ENCODE measurements around the gene EIF2S1.

DNA sequence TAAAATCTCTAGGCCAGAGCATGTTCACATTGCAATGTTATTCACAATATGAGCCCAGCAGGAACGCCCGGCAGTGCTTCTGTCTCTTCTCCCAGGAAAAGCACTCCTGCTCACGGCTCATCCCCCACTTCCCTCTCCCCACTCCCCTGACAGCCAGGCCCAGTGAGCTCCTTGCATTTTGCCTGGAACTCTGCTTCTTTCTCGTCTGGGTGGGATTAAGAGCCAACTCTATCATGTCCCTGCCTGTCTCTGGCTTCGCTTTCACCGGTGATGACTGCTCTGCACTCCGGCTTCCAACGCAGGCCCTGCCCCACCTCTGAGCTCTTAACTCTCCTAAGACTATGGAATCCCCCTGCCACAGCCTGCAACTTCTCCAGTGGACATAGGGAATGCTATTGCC lies 49.3 kb downstream of the EIF2S1 start:
- TF ChIP-seq, protein P1, sequence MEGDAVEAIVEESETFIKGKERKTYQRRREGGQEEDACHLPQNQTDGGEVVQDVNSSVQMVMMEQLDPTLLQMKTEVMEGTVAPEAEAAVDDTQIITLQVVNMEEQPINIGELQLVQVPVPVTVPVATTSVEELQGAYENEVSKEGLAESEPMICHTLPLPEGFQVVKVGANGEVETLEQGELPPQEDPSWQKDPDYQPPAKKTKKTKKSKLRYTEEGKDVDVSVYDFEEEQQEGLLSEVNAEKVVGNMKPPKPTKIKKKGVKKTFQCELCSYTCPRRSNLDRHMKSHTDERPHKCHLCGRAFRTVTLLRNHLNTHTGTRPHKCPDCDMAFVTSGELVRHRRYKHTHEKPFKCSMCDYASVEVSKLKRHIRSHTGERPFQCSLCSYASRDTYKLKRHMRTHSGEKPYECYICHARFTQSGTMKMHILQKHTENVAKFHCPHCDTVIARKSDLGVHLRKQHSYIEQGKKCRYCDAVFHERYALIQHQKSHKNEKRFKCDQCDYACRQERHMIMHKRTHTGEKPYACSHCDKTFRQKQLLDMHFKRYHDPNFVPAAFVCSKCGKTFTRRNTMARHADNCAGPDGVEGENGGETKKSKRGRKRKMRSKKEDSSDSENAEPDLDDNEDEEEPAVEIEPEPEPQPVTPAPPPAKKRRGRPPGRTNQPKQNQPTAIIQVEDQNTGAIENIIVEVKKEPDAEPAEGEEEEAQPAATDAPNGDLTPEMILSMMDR (IDR thresholded peaks at IDR 0.05; ENCODE audit: low read depth, low read length, missing input control): no peak
- TF ChIP-seq RXRA (IDR thresholded peaks at IDR 0.05): no peak
- no peak for TF ChIP-seq HNF4G (IDR thresholded peaks at IDR 0.05)
- no peak for TF ChIP-seq JUND (IDR thresholded peaks at IDR 0.05)
- TF ChIP-seq TAF1 (conservative IDR thresholded peaks at IDR 0.05): no peak
- no peak for TF ChIP-seq SP1 (IDR thresholded peaks at IDR 0.05)
- no peak for TF ChIP-seq EGR1 (IDR thresholded peaks at IDR 0.05; ENCODE audit: low read depth in 2 of 2)
- TF ChIP-seq NR2F2 (IDR thresholded peaks at IDR 0.05): no peak
- TF ChIP-seq, protein P2, sequence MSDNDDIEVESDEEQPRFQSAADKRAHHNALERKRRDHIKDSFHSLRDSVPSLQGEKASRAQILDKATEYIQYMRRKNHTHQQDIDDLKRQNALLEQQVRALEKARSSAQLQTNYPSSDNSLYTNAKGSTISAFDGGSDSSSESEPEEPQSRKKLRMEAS (IDR thresholded peaks at IDR 0.05): no peak
- TF ChIP-seq, protein P3, sequence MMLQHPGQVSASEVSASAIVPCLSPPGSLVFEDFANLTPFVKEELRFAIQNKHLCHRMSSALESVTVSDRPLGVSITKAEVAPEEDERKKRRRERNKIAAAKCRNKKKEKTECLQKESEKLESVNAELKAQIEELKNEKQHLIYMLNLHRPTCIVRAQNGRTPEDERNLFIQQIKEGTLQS (IDR thresholded peaks at IDR 0.05): no peak
- TF ChIP-seq, protein P4, sequence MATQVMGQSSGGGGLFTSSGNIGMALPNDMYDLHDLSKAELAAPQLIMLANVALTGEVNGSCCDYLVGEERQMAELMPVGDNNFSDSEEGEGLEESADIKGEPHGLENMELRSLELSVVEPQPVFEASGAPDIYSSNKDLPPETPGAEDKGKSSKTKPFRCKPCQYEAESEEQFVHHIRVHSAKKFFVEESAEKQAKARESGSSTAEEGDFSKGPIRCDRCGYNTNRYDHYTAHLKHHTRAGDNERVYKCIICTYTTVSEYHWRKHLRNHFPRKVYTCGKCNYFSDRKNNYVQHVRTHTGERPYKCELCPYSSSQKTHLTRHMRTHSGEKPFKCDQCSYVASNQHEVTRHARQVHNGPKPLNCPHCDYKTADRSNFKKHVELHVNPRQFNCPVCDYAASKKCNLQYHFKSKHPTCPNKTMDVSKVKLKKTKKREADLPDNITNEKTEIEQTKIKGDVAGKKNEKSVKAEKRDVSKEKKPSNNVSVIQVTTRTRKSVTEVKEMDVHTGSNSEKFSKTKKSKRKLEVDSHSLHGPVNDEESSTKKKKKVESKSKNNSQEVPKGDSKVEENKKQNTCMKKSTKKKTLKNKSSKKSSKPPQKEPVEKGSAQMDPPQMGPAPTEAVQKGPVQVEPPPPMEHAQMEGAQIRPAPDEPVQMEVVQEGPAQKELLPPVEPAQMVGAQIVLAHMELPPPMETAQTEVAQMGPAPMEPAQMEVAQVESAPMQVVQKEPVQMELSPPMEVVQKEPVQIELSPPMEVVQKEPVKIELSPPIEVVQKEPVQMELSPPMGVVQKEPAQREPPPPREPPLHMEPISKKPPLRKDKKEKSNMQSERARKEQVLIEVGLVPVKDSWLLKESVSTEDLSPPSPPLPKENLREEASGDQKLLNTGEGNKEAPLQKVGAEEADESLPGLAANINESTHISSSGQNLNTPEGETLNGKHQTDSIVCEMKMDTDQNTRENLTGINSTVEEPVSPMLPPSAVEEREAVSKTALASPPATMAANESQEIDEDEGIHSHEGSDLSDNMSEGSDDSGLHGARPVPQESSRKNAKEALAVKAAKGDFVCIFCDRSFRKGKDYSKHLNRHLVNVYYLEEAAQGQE (IDR thresholded peaks at IDR 0.05): no peak
- no peak for TF ChIP-seq FOXA2 (IDR thresholded peaks at IDR 0.05)
- no peak for TF ChIP-seq GABPA (IDR thresholded peaks at IDR 0.05 in 1 of 2, conservative IDR thresholded peaks at IDR 0.05 in 1 of 2)

Measured in liver (tissue), 3 donors.